A673 (cell line): Measurements from ENCODE around the gene LY6G5C. TPM values are rescaled to one million over a fixed set of nuclear protein-coding genes. Genes with fewer than 3 reads are reported as not detected.

ENCODE experiments used
- BruUV-seq: library from RNA; stranded (reverse); fragments of 400-500 nt; replicated peaks from 2 replicates; lab custom pipeline; 2021; lab: Mats Ljungman, UMichigan
- CTCF ChIA-PET: fragments of 300-600 bp; sonication (Branson Sonifier 250); formaldehyde crosslinking; loops from one replicate; lab custom pipeline; 2022; ENCODE audit warnings: antibody characterized with exemption; lab: Charles Lee
- POLR2A ChIA-PET: fragments of 300-600 bp; sonication (Branson Sonifier 250); formaldehyde crosslinking; loops from one replicate; lab custom pipeline; 2022; ENCODE audit warnings: antibody characterized with exemption; ENCODE audit not compliant: low non-redundant PET; lab: Charles Lee
- DNase-seq: peaks from one replicate; pipeline ENCODE4 v3.0.0-alpha.2; 2015; ENCODE audit warnings: low spot score
- H3K27ac ChIP-seq: fragments of 200-600 bp; sonication (generic); 2 replicates; pipeline ENCODE4 v1.5.1; 2016; ENCODE audit warnings: mixed run types, low read depth, mild to moderate bottlenecking, mixed read lengths, antibody characterized with exemption, low read length; ENCODE audit not compliant: poor library complexity, severe bottlenecking
- H3K27me3 ChIP-seq: fragments of 200-600 bp; sonication (generic); replicated peaks from 2 replicates; pipeline ENCODE4 v1.6.1; 2017; ENCODE audit warnings: mixed run types, low read depth, mild to moderate bottlenecking, mixed read lengths, antibody characterized with exemption, low read length; ENCODE audit not compliant: insufficient read depth, poor library complexity
- H3K36me3 ChIP-seq: fragments of 200-600 bp; sonication (generic); 2 replicates; pipeline ENCODE4 v1.6.1; 2016; ENCODE audit warnings: mixed run types, mild to moderate bottlenecking, mixed read lengths, antibody characterized with exemption, low read length; ENCODE audit not compliant: insufficient read depth, poor library complexity, severe bottlenecking
- H3K4me1 ChIP-seq: fragments of 200-600 bp; sonication (generic); 2 replicates; pipeline ENCODE4 v1.6.1; 2017; ENCODE audit warnings: mixed run types, mild to moderate bottlenecking, mixed read lengths, antibody characterized with exemption, low read length; ENCODE audit not compliant: insufficient read depth, poor library complexity, severe bottlenecking
- H3K4me3 ChIP-seq: fragments of 200-600 bp; sonication (generic); 2 replicates; pipeline ENCODE4 v1.5.1; 2016; ENCODE audit warnings: low read depth, mixed run types, mild to moderate bottlenecking, mixed read lengths, low read length; ENCODE audit not compliant: poor library complexity, severe bottlenecking
- H3K9me3 ChIP-seq: fragments of 200-600 bp; sonication (generic); 2 replicates; pipeline ENCODE4 v1.6.1; 2016; ENCODE audit warnings: mixed run types, low read depth, mild to moderate bottlenecking, mixed read lengths, antibody characterized with exemption, low read length; ENCODE audit not compliant: poor library complexity, severe bottlenecking
- EZH2 ChIP-seq: fragments of 200-600 bp; sonication (generic); IDR thresholded peaks from 2 replicates; pipeline ENCODE4 v1.6.1; 2017; ENCODE audit warnings: borderline replicate concordance, low read depth, mild to moderate bottlenecking, mixed read lengths, antibody characterized with exemption, low read length; ENCODE audit not compliant: poor library complexity, severe bottlenecking
- intact Hi-C: fragments of 100-400 bp; cut with micrococcal nuclease; formaldehyde crosslinking; loops from one replicate; pipeline ENCODE4 v1.10.0; 2022; ENCODE audit not compliant: unreplicated experiment
- total RNA-seq: library from RNA; stranded (reverse); gene quantifications from 2 replicates; pipeline ENCODE4 v1.2.3, GENCODE V29; 2021
- TF ChIP-seq, protein P1 (sequence below): fragments of 300-800, 200-600 bp; sonication (generic); conservative IDR thresholded peaks from 2 replicates; pipeline ENCODE4 v1.5.1; 2017; ENCODE audit warnings: low read depth, mild to moderate bottlenecking, antibody characterized with exemption, low read length, moderate library complexity, mixed read lengths

LY6G5C gene
- total RNA-seq, 1 experiment from 2014 or later: 6.8 TPM

DNA sequence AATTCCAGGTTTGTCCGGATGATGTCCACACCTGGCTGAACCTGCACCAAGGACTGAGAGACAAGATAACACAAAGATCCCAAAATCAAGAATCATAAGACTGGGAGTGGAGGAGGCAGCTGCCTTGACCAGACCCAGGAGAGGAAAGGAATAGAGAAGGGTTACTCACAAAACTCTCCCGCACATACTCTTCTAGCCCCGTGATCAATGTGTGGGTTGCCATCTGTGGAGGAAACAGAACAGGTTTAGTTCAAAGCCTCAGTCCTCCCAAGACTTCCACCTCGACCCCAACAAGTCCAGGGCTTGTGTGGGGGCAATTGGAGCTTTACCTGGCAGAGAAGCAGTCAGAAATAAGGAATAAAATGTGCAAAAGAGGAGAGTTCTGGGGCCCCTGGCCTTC, 39.5 kb downstream of the LY6G5C start:
- TF ChIP-seq, protein P1, sequence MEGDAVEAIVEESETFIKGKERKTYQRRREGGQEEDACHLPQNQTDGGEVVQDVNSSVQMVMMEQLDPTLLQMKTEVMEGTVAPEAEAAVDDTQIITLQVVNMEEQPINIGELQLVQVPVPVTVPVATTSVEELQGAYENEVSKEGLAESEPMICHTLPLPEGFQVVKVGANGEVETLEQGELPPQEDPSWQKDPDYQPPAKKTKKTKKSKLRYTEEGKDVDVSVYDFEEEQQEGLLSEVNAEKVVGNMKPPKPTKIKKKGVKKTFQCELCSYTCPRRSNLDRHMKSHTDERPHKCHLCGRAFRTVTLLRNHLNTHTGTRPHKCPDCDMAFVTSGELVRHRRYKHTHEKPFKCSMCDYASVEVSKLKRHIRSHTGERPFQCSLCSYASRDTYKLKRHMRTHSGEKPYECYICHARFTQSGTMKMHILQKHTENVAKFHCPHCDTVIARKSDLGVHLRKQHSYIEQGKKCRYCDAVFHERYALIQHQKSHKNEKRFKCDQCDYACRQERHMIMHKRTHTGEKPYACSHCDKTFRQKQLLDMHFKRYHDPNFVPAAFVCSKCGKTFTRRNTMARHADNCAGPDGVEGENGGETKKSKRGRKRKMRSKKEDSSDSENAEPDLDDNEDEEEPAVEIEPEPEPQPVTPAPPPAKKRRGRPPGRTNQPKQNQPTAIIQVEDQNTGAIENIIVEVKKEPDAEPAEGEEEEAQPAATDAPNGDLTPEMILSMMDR: no peak
- TF ChIP-seq EZH2: no peak
- intact Hi-C loops: no loop called here
- POLR2A ChIA-PET: no interaction called here

DNA sequence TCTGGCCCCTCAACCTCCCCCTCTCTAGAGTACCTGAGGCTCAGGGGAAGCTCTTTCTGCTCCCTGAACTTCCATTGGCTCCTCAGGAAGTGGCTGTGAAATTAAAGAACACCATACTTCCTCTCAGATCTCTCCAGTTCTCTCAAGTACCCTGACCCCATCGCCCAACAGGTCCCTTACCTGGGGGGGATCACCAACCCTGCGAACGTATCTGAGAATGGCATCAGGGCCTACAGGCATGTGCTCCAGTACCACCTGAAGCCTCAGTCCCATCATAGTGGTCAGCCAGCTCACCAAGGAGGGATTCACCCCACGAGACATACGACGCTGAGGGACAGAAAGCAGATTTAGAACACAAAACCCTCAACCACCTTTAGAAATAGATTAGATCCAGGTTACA, 40.3 kb downstream of the LY6G5C start:
- CTCF ChIA-PET: no interaction called here

More for the DNA sequence above, 39.5 kb downstream of the LY6G5C start:
- Histone ChIP-seq H3K27ac (no peak overlapping the region), H3K4me3 (no peak overlapping the region), H3K9me3 (no peaks in the 10 kb centered on the region), H3K27me3 (no peaks in the 10 kb centered on the region), H3K4me1 (no peaks in the 10 kb centered on the region), H3K36me3 (peaks cover 90% of the 10 kb centered on the region)
- DNase-seq: no peak
- CTCF ChIA-PET: no interaction called here
- BruUV-seq: no TSS peak

DNA sequence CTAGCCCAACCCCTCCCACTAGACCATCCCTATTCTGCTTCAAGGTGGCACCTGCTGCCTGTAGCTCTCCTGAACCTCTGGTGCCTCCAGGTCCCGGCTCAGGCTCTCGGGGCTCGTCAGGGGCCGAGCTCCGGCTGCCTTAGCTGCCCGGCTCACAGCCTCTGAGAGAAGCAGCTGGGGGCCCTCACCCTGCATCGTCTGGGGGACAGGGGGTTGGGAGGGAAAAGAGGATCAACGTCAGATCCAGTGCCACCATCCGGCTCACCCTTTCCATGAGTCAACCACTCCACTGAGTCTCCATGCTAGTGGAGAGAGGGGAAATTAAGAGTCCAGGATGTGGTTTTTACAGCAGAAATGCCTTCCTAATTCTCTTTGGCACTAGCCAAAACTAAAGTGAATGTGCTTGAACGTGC, 41.4 kb downstream of the LY6G5C start:
- no peaks in the 10 kb centered on the region for H3K4me1 ChIP-seq
- DNase-seq: no peak
- H3K36me3 ChIP-seq: peaks cover 95% of the 10 kb centered on the region
- H3K9me3 ChIP-seq: no peaks in the 10 kb centered on the region
- TF ChIP-seq EZH2: no peak
- TF ChIP-seq, protein P1: no peak
- no peak overlapping the region for H3K4me3 ChIP-seq
- H3K27me3 ChIP-seq: no peaks in the 10 kb centered on the region
- POLR2A ChIA-PET: no interaction called here
- intact Hi-C loops: no loop called here
- no TSS peak for BruUV-seq
- CTCF ChIA-PET: no interaction called here
- H3K27ac ChIP-seq: no peak overlapping the region

More for the DNA sequence above, 40.3 kb downstream of the LY6G5C start:
- no peak overlapping the region for H3K27ac ChIP-seq
- H3K4me1 ChIP-seq: no peaks in the 10 kb centered on the region
- intact Hi-C loops: no loop called here
- TSS peak; percentile 80 for BruUV-seq
- POLR2A ChIA-PET: interaction anchor here (0.6 to 0.8 kb wide), 2 partner anchors 14 to 329 kb away, joined by 3 read pairs; no protein-coding TSS in a partner anchor
- no peak for DNase-seq
- H3K9me3 ChIP-seq: no peaks in the 10 kb centered on the region
- H3K4me3 ChIP-seq: no peak overlapping the region
- peaks cover 95% of the 10 kb centered on the region for H3K36me3 ChIP-seq
- no peaks in the 10 kb centered on the region for H3K27me3 ChIP-seq
- TF ChIP-seq, protein P1: no peak
- TF ChIP-seq EZH2: no peak
